HEK293 (cell line): ENCODE measurements around the gene TMEM119.

Experiments
- GLI4 ChIP-seq: fragments of 450-650 bp; formaldehyde crosslinking; IDR thresholded peaks from 2 replicates; pipeline ENCODE4 v1.5.1; 2016; ENCODE audit warnings: missing biosample characterization, missing genetic modification characterization
- MZF1 ChIP-seq: fragments of 450-650 bp; formaldehyde crosslinking; IDR thresholded peaks from 2 replicates; pipeline ENCODE4 v1.5.1; 2017; ENCODE audit warnings: missing biosample characterization, missing genetic modification characterization, borderline replicate concordance
- OSR2 ChIP-seq: fragments of 450-650 bp; formaldehyde crosslinking; IDR thresholded peaks from 2 replicates; pipeline ENCODE4 v1.5.1; 2016; ENCODE audit warnings: missing biosample characterization, missing genetic modification characterization
- YY2 ChIP-seq: fragments of 450-650 bp; formaldehyde crosslinking; IDR thresholded peaks from 2 replicates; pipeline ENCODE4 v1.5.1; 2016; ENCODE audit warnings: missing biosample characterization, missing genetic modification characterization
- ZBTB1 ChIP-seq: fragments of 450-650 bp; formaldehyde crosslinking; IDR thresholded peaks from 2 replicates; pipeline ENCODE4 v1.5.1; 2016; ENCODE audit warnings: missing biosample characterization, missing genetic modification characterization
- ZFHX2 ChIP-seq: fragments of 450-650 bp; formaldehyde crosslinking; conservative IDR thresholded peaks from 2 replicates; pipeline ENCODE4 v1.5.1; 2016; ENCODE audit warnings: missing biosample characterization, missing genetic modification characterization
- ZIC2 ChIP-seq: fragments of 450-650 bp; formaldehyde crosslinking; IDR thresholded peaks from 2 replicates; pipeline ENCODE4 v1.5.1; 2016; ENCODE audit warnings: missing biosample characterization, missing genetic modification characterization
- ZNF132 ChIP-seq: fragments of 450-650 bp; formaldehyde crosslinking; IDR thresholded peaks from 2 replicates; pipeline ENCODE4 v1.5.1; 2017; ENCODE audit warnings: missing biosample characterization, missing genetic modification characterization, borderline replicate concordance
- ZNF146 ChIP-seq: fragments of 450-650 bp; formaldehyde crosslinking; IDR thresholded peaks from 2 replicates; pipeline ENCODE4 v1.5.1; 2016; ENCODE audit warnings: missing biosample characterization, missing genetic modification characterization
- ZNF169 ChIP-seq: fragments of 450-650 bp; formaldehyde crosslinking; IDR thresholded peaks from 2 replicates; pipeline ENCODE4 v1.5.1; 2016; ENCODE audit warnings: missing biosample characterization, missing genetic modification characterization
- ZNF202 ChIP-seq: fragments of 450-650 bp; formaldehyde crosslinking; IDR thresholded peaks from 2 replicates; pipeline ENCODE4 v1.5.1; 2016; ENCODE audit warnings: missing biosample characterization, missing genetic modification characterization, borderline replicate concordance
- ZNF23 ChIP-seq: fragments of 450-650 bp; formaldehyde crosslinking; IDR thresholded peaks from 2 replicates; pipeline ENCODE4 v1.5.1; 2016; ENCODE audit warnings: missing biosample characterization, missing genetic modification characterization, borderline replicate concordance
- ZNF302 ChIP-seq: fragments of 450-650 bp; formaldehyde crosslinking; IDR thresholded peaks from 2 replicates; pipeline ENCODE4 v1.5.1; 2016; ENCODE audit warnings: missing biosample characterization, missing genetic modification characterization, low read depth
- ZNF366 ChIP-seq: fragments of 450-650 bp; formaldehyde crosslinking; conservative IDR thresholded peaks from 2 replicates; pipeline ENCODE4 v1.5.1; 2016; ENCODE audit warnings: missing biosample characterization, missing genetic modification characterization
- ZNF394 ChIP-seq: fragments of 450-650 bp; formaldehyde crosslinking; IDR thresholded peaks from 2 replicates; pipeline ENCODE4 v1.5.1; 2016; ENCODE audit warnings: missing biosample characterization, missing genetic modification characterization, mild to moderate bottlenecking, moderate library complexity, borderline replicate concordance
- ZNF423 ChIP-seq: fragments of 450-650 bp; formaldehyde crosslinking; IDR thresholded peaks from 2 replicates; pipeline ENCODE4 v1.5.1; 2016; ENCODE audit warnings: missing biosample characterization, missing genetic modification characterization
- ZNF433 ChIP-seq: fragments of 450-650 bp; formaldehyde crosslinking; IDR thresholded peaks from 2 replicates; pipeline ENCODE4 v1.5.1; 2016; ENCODE audit warnings: missing biosample characterization, missing genetic modification characterization, low read depth
- ZNF48 ChIP-seq: fragments of 450-650 bp; formaldehyde crosslinking; IDR thresholded peaks from 2 replicates; pipeline ENCODE4 v1.5.1; 2016; ENCODE audit warnings: missing biosample characterization, missing genetic modification characterization
- ZNF585B ChIP-seq: fragments of 450-650 bp; formaldehyde crosslinking; IDR thresholded peaks from 2 replicates; pipeline ENCODE4 v1.5.1; 2016; ENCODE audit warnings: missing biosample characterization, missing genetic modification characterization
- ZNF707 ChIP-seq: fragments of 450-650 bp; formaldehyde crosslinking; IDR thresholded peaks from 2 replicates; pipeline ENCODE4 v1.5.1; 2016; ENCODE audit warnings: missing biosample characterization, missing genetic modification characterization
- ZNF785 ChIP-seq: fragments of 450-650 bp; formaldehyde crosslinking; IDR thresholded peaks from 2 replicates; pipeline ENCODE4 v1.5.1; 2016; ENCODE audit warnings: missing biosample characterization, missing genetic modification characterization
- ZNF791 ChIP-seq: fragments of 450-650 bp; formaldehyde crosslinking; IDR thresholded peaks from 2 replicates; pipeline ENCODE4 v1.5.1; 2016; ENCODE audit warnings: missing biosample characterization, missing genetic modification characterization
- TF ChIP-seq, protein P1 (sequence below): fragments of 450-650 bp; formaldehyde crosslinking; IDR thresholded peaks from 2 replicates; pipeline ENCODE4 v1.5.0; 2017; ENCODE audit warnings: missing biosample characterization, missing genetic modification characterization, borderline replicate concordance
- TF ChIP-seq, protein P2 (sequence below): fragments of 450-650 bp; formaldehyde crosslinking; IDR thresholded peaks from 2 replicates; pipeline ENCODE4 v1.5.1; 2016; ENCODE audit warnings: missing biosample characterization, missing genetic modification characterization
- TF ChIP-seq, protein P3 (sequence below): fragments of 450-650 bp; formaldehyde crosslinking; IDR thresholded peaks from 2 replicates; pipeline ENCODE4 v1.5.1; 2017; ENCODE audit warnings: missing biosample characterization, missing genetic modification characterization
- TF ChIP-seq, protein P4 (sequence below): fragments of 450-650 bp; formaldehyde crosslinking; IDR thresholded peaks from 2 replicates; pipeline ENCODE4 v1.5.1; 2017; ENCODE audit warnings: missing biosample characterization, mild to moderate bottlenecking, missing genetic modification characterization, moderate library complexity
- TF ChIP-seq, protein P5 (sequence below): fragments of 450-650 bp; formaldehyde crosslinking; IDR thresholded peaks from 2 replicates; pipeline ENCODE4 v1.5.1; 2016; ENCODE audit warnings: missing biosample characterization, missing genetic modification characterization
- TF ChIP-seq, protein P6 (sequence below): fragments of 450-650 bp; formaldehyde crosslinking; IDR thresholded peaks from 2 replicates; pipeline ENCODE4 v1.5.1; 2016; ENCODE audit warnings: missing biosample characterization, missing genetic modification characterization
- TF ChIP-seq, protein P7 (sequence below): fragments of 450-650 bp; formaldehyde crosslinking; IDR thresholded peaks from 2 replicates; pipeline ENCODE4 v1.5.1; 2016; ENCODE audit warnings: missing biosample characterization, missing genetic modification characterization
- TF ChIP-seq, protein P8 (sequence below): fragments of 450-650 bp; formaldehyde crosslinking; IDR thresholded peaks from 2 replicates; pipeline ENCODE4 v1.5.1; 2016; ENCODE audit warnings: missing biosample characterization, missing genetic modification characterization

Gene TMEM119

DNA sequence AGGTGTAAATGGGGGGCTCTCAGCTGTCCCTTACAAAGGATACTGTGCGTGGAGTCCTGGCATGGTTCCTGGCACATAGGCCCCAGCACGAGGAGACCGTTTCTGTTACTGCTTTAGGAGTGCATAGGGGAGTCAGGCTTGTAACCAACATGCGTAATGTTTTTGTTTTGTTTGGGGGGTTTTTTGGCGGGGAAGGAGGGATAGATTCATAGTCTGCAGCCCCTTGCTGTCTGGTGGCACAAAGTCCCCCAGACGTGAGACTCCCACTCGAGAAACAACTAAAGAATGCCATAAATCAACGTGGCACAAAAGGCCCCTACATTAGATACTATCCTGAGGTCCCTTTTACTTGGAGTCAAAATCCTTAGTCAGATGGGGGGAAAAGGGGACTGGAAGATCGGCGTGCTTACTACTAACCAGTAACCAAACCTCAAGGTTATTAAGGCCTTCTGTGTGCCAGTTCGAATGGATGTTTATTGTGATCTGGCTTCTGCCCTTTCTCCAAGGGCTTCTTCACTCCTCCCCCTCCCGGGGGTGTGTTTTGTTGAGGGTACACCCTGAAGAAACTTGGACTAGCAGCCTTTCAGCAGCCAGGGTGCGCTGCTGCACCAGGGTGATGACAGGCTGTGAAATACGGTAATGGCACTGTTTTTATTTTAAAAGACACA is 34.6 kb downstream of the TMEM119 start (continued):
- TF ChIP-seq, protein P1, sequence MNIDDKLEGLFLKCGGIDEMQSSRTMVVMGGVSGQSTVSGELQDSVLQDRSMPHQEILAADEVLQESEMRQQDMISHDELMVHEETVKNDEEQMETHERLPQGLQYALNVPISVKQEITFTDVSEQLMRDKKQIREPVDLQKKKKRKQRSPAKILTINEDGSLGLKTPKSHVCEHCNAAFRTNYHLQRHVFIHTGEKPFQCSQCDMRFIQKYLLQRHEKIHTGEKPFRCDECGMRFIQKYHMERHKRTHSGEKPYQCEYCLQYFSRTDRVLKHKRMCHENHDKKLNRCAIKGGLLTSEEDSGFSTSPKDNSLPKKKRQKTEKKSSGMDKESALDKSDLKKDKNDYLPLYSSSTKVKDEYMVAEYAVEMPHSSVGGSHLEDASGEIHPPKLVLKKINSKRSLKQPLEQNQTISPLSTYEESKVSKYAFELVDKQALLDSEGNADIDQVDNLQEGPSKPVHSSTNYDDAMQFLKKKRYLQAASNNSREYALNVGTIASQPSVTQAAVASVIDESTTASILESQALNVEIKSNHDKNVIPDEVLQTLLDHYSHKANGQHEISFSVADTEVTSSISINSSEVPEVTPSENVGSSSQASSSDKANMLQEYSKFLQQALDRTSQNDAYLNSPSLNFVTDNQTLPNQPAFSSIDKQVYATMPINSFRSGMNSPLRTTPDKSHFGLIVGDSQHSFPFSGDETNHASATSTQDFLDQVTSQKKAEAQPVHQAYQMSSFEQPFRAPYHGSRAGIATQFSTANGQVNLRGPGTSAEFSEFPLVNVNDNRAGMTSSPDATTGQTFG, result no peak
- TF ChIP-seq, protein P2, sequence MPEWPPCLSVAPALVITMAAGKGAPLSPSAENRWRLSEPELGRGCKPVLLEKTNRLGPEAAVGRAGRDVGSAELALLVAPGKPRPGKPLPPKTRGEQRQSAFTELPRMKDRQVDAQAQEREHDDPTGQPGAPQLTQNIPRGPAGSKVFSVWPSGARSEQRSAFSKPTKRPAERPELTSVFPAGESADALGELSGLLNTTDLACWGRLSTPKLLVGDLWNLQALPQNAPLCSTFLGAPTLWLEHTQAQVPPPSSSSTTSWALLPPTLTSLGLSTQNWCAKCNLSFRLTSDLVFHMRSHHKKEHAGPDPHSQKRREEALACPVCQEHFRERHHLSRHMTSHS (tag by site-specific recombination), result no peak
- no peak for TF ChIP-seq ZNF202 (tag by site-specific recombination)
- peak; percentile 87 for TF ChIP-seq OSR2
- TF ChIP-seq ZNF302, result no peak
- TF ChIP-seq, protein P3, sequence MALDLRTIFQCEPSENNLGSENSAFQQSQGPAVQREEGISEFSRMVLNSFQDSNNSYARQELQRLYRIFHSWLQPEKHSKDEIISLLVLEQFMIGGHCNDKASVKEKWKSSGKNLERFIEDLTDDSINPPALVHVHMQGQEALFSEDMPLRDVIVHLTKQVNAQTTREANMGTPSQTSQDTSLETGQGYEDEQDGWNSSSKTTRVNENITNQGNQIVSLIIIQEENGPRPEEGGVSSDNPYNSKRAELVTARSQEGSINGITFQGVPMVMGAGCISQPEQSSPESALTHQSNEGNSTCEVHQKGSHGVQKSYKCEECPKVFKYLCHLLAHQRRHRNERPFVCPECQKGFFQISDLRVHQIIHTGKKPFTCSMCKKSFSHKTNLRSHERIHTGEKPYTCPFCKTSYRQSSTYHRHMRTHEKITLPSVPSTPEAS (tag by site-specific recombination), result no peak
- no peak for TF ChIP-seq MZF1
- TF ChIP-seq, protein P4, sequence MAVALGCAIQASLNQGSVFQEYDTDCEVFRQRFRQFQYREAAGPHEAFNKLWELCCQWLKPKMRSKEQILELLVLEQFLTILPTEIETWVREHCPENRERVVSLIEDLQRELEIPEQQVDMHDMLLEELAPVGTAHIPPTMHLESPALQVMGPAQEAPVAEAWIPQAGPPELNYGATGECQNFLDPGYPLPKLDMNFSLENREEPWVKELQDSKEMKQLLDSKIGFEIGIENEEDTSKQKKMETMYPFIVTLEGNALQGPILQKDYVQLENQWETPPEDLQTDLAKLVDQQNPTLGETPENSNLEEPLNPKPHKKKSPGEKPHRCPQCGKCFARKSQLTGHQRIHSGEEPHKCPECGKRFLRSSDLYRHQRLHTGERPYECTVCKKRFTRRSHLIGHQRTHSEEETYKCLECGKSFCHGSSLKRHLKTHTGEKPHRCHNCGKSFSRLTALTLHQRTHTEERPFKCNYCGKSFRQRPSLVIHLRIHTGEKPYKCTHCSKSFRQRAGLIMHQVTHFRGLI (tag by site-specific recombination), result no peak
- TF ChIP-seq ZNF48 (tag by site-specific recombination), result no peak
- TF ChIP-seq YY2 (tag by site-specific recombination), result no peak
- TF ChIP-seq, protein P5, sequence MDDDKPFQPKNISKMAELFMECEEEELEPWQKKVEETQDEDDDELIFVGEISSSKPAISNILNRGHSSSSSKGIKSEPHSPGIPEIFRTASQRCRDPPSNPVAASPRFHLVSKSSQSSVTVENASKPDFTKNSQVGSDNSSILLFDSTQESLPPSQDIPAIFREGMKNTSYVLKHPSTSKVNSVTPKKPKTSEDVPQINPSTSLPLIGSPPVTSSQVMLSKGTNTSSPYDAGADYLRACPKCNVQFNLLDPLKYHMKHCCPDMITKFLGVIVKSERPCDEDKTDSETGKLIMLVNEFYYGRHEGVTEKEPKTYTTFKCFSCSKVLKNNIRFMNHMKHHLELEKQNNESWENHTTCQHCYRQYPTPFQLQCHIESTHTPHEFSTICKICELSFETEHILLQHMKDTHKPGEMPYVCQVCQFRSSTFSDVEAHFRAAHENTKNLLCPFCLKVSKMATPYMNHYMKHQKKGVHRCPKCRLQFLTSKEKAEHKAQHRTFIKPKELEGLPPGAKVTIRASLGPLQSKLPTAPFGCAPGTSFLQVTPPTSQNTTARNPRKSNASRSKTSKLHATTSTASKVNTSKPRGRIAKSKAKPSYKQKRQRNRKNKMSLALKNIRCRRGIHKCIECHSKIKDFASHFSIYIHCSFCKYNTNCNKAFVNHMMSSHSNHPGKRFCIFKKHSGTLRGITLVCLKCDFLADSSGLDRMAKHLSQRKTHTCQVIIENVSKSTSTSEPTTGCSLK, result no peak
- TF ChIP-seq, protein P6, sequence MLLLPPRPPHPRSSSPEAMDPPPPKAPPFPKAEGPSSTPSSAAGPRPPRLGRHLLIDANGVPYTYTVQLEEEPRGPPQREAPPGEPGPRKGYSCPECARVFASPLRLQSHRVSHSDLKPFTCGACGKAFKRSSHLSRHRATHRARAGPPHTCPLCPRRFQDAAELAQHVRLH (tag by site-specific recombination), result no peak
- TF ChIP-seq ZFHX2 (tag by site-specific recombination), result no peak
- TF ChIP-seq ZIC2 (tag by site-specific recombination), result no peak
- no peak for TF ChIP-seq ZNF23 (tag by site-specific recombination)
- no peak for TF ChIP-seq ZNF585B (tag by site-specific recombination)
- TF ChIP-seq ZNF791 (tag by site-specific recombination), result no peak
- no peak for TF ChIP-seq ZNF433
- no peak for TF ChIP-seq ZNF169 (tag by site-specific recombination)
- TF ChIP-seq ZNF707, result no peak
- no peak for TF ChIP-seq ZBTB1 (tag by site-specific recombination)
- TF ChIP-seq ZNF423 (tag by site-specific recombination), result no peak
- TF ChIP-seq ZNF132 (tag by site-specific recombination), result no peak
- TF ChIP-seq, protein P7, sequence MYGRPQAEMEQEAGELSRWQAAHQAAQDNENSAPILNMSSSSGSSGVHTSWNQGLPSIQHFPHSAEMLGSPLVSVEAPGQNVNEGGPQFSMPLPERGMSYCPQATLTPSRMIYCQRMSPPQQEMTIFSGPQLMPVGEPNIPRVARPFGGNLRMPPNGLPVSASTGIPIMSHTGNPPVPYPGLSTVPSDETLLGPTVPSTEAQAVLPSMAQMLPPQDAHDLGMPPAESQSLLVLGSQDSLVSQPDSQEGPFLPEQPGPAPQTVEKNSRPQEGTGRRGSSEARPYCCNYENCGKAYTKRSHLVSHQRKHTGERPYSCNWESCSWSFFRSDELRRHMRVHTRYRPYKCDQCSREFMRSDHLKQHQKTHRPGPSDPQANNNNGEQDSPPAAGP (tag by site-specific recombination), result no peak
- no peak for TF ChIP-seq ZNF785 (tag by site-specific recombination)
- TF ChIP-seq GLI4 (tag by site-specific recombination), result no peak
- no peak for TF ChIP-seq ZNF146 (tag by site-specific recombination)
- TF ChIP-seq, protein P8, sequence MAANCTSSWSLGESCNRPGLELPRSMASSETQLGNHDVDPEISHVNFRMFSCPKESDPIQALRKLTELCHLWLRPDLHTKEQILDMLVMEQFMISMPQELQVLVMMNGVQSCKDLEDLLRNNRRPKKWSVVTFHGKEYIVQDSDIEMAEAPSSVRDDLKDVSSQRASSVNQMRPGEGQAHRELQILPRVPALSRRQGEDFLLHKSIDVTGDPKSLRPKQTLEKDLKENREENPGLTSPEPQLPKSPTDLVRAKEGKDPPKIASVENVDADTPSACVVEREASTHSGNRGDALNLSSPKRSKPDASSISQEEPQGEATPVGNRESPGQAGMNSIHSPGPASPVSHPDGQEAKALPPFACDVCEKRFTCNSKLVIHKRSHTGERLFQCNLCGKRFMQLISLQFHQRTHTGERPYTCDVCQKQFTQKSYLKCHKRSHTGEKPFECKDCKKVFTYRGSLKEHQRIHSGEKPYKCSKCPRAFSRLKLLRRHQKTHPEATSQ (tag by site-specific recombination), result no peak
- TF ChIP-seq ZNF394, result no peak
- peak; percentile 69 for TF ChIP-seq ZNF366 (tag by site-specific recombination)
